Neural progenitor cell (in vitro differentiated cells): ENCODE measurements around the gene SLIT1.

Experiments used
- CTCF ChIP-seq: fragments of 200-600 bp; sonication (generic); IDR thresholded peaks from 2 replicates; pipeline ENCODE4 v1.5.1; 2017; ENCODE audit warnings: antibody characterized with exemption, mild to moderate bottlenecking
- EZH2 ChIP-seq: fragments of 200-600 bp; sonication (generic); IDR thresholded peaks from 2 replicates; pipeline ENCODE4 v1.6.1; 2017; ENCODE audit warnings: antibody characterized with exemption, mild to moderate bottlenecking, moderate library complexity
- EZH2phosphoT487 ChIP-seq: fragments of 200-600 bp; sonication (generic); IDR thresholded peaks from 2 replicates; pipeline ENCODE4 v1.6.1; 2017; ENCODE audit warnings: antibody characterized with exemption

- TF ChIP-seq CTCF (no peak), EZH2 (no peak), EZH2phosphoT487 (no peak)
Measured at GRCh38 chr10:97040248-97040584, 145.5 kb downstream of the SLIT1 start.
